ENCODE results near the gene MAPK1.

DNA sequence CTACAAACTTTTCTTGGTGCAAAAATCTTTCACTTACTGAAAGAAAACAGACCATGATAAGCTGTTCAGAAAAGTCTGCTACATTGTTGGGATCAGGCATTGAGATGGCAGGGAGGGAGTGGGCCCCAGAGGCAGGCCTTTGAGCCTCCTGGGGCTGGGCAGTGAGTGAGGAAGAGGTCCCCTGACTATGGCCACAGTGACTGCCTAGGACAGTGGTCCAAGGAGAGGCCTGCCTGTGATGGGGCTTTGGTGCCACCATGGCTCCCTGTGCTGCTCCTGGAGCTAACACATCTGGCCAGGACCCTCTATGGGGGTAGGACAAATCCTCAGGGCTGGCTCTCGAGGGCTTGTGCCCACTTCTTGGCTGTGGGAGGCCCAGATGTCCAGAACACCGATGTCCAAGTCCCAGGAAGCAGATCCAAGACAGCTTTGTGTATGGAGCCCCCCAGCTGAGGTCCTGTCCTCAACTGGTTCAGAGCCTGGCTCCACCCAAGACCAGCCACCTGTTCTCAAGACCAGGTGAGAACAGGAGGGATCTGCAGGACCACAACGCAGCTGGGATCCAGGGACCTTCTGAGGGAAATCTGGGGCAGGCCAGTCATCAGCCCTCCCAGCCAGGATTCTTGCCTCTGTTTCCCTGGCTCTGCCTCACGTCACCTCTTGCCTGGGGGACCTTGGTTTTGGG is 48.3 kb upstream of the MAPK1 start:
- TF ChIP-seq, protein P1, sequence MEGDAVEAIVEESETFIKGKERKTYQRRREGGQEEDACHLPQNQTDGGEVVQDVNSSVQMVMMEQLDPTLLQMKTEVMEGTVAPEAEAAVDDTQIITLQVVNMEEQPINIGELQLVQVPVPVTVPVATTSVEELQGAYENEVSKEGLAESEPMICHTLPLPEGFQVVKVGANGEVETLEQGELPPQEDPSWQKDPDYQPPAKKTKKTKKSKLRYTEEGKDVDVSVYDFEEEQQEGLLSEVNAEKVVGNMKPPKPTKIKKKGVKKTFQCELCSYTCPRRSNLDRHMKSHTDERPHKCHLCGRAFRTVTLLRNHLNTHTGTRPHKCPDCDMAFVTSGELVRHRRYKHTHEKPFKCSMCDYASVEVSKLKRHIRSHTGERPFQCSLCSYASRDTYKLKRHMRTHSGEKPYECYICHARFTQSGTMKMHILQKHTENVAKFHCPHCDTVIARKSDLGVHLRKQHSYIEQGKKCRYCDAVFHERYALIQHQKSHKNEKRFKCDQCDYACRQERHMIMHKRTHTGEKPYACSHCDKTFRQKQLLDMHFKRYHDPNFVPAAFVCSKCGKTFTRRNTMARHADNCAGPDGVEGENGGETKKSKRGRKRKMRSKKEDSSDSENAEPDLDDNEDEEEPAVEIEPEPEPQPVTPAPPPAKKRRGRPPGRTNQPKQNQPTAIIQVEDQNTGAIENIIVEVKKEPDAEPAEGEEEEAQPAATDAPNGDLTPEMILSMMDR (IDR thresholded peaks at IDR 0.05; ENCODE audit: low read length), result no peak
- no peak for TF ChIP-seq EZH2phosphoT487 (IDR thresholded peaks at IDR 0.05; ENCODE audit: low read length)

Measured in MM.1S (cell line).